ENCODE measurements around the gene PIK3R1. TPM values are rescaled to one million over a fixed set of nuclear protein-coding genes. Genes with fewer than 3 reads are reported as not detected.
A peak's percentile ranks its signal among the peaks of the same experiment; 100 is the strongest.

The PIK3R1 gene
- polyA plus RNA-seq, 1 donor (not counting 4 experiments of a cell fraction or from before 2014, with no cell fraction given): 16.7 TPM

DNA sequence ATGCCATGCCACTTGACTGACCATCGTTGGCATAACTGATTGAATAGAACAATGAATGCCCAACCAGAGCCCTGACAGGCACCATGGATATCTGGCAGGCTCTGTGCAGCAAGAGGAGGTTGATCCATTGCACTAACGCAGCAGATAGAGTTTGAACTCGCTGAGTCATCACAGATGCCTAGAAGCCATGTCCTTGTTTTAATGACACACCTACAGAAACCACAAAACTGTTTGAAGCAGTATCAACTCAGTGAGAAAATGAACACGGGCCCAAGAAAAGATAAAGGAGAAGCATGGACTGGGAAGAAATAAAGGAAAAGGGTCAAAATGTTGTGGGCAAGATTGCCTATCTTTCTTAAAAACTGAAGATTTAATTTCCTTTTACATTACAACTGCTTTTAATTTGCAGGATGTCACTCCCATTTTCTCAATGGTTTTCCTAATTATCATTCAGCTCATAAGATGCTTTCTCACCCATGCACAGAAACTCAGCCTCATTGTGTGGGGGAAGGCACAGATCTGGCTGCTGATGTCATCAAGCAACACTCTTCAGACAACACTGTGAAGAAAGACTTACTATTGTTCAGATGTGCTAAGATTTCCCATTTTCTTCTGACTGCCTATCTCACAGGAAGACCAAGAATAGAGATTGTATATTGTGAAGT, 129.0 kb downstream of the PIK3R1 start:
- no peak for DNase-seq (ENCODE audit: low read depth, low spot score)
- H3K9ac ChIP-seq (ENCODE audit: control insufficient read depth, extremely low read depth, insufficient read depth, low read length): peak overlapping the region; percentile 57

DNA sequence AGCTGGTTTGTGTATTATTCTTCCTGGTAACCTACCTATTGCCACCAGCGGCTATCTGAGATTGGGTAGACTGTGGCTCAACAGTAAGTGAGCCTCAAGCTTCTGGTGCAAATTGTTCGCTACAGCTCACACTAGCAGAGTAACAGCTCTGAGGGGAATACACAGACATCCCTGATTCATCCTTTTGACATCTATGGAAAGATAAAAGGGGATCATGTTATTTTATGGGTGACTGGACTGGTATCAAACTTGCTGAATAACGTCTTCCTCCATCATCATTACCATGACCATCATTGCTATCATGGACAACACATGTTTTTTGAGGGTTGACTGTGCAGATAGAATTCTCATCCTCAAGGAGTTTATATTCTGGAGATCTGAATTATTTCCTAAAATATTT, 129.6 kb downstream of the PIK3R1 start:
- peak overlapping the region; percentile 56 for H3K4me2 ChIP-seq (ENCODE audit: control insufficient read depth, extremely low read depth, insufficient read depth, low read depth, low read length)
- H2AFZ ChIP-seq (ENCODE audit: control insufficient read depth, low read length): no peak overlapping the region
- no peak for DNase-seq (ENCODE audit: low read depth, low spot score)
- H3K79me2 ChIP-seq (ENCODE audit: control insufficient read depth, insufficient read depth, low read length): no peaks in the 10 kb centered on the region
- no peak for FAIRE-seq
- no peaks in the 10 kb centered on the region for H3K27me3 ChIP-seq (ENCODE audit: control insufficient read depth, extremely low read depth, insufficient read depth, low read length)
- no peak overlapping the region for H3K4me3 ChIP-seq (ENCODE audit: control insufficient read depth in 2 of 3, extremely low read depth in 1 of 3, insufficient read depth in 2 of 3, low read depth in 1 of 3, low read length in 3 of 3)
- no peaks in the 10 kb centered on the region for H4K20me1 ChIP-seq (ENCODE audit: control insufficient read depth, extremely low read depth, insufficient read depth, low read length)
- H3K36me3 ChIP-seq (ENCODE audit: control insufficient read depth in 2 of 2, extremely low read depth in 1 of 2, insufficient read depth in 2 of 2, low read length in 2 of 2): no peaks in the 10 kb centered on the region
- H3K27ac ChIP-seq (ENCODE audit: control insufficient read depth, insufficient read depth, low read length): peak overlapping the region; percentile 77
- peak overlapping the region; percentile 57 for H3K9ac ChIP-seq (ENCODE audit: control insufficient read depth, extremely low read depth, insufficient read depth, low read length)
- H3K4me1 ChIP-seq (ENCODE audit: control insufficient read depth, extremely low read depth, insufficient read depth, low read length): peaks cover 30% of the 10 kb centered on the region
- TF ChIP-seq EZH2 (IDR thresholded peaks at IDR 0.05; ENCODE audit: low read length): no peak
- TF ChIP-seq, protein P1, sequence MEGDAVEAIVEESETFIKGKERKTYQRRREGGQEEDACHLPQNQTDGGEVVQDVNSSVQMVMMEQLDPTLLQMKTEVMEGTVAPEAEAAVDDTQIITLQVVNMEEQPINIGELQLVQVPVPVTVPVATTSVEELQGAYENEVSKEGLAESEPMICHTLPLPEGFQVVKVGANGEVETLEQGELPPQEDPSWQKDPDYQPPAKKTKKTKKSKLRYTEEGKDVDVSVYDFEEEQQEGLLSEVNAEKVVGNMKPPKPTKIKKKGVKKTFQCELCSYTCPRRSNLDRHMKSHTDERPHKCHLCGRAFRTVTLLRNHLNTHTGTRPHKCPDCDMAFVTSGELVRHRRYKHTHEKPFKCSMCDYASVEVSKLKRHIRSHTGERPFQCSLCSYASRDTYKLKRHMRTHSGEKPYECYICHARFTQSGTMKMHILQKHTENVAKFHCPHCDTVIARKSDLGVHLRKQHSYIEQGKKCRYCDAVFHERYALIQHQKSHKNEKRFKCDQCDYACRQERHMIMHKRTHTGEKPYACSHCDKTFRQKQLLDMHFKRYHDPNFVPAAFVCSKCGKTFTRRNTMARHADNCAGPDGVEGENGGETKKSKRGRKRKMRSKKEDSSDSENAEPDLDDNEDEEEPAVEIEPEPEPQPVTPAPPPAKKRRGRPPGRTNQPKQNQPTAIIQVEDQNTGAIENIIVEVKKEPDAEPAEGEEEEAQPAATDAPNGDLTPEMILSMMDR (optimal IDR thresholded peaks at IDR 0.05 in 1 of 3, IDR thresholded peaks at IDR 0.05 in 1 of 3, conservative IDR thresholded peaks at IDR 0.05 in 1 of 3; ENCODE audit: extremely low read depth in 1 of 3, insufficient read depth in 2 of 3, low read length in 3 of 3): no peak
- no peaks in the 10 kb centered on the region for H3K9me3 ChIP-seq (ENCODE audit: control insufficient read depth, low read depth, low read length)
- dilution Hi-C loops (cut with MboI; ENCODE audit: extremely low pct_ligation_motif_present, low sequenced_read_pairs): no loop called here
- H3K9me1 ChIP-seq (ENCODE audit: control insufficient read depth, extremely low read depth, insufficient read depth, low read length): no peaks in the 10 kb centered on the region

More for the DNA sequence above, 129.0 kb downstream of the PIK3R1 start:
- Histone ChIP-seq H3K9me1 (ENCODE audit: control insufficient read depth, extremely low read depth, insufficient read depth, low read length) (no peaks in the 10 kb centered on the region), H3K36me3 (ENCODE audit: control insufficient read depth in 2 of 2, extremely low read depth in 1 of 2, insufficient read depth in 2 of 2, low read length in 2 of 2) (no peaks in the 10 kb centered on the region), H3K27ac (ENCODE audit: control insufficient read depth, insufficient read depth, low read length) (peak overlapping the region; percentile 77), H4K20me1 (ENCODE audit: control insufficient read depth, extremely low read depth, insufficient read depth, low read length) (no peaks in the 10 kb centered on the region), H3K4me2 (ENCODE audit: control insufficient read depth, extremely low read depth, insufficient read depth, low read depth, low read length) (peak overlapping the region; percentile 56), H2AFZ (ENCODE audit: control insufficient read depth, low read length) (no peak overlapping the region), H3K4me3 (ENCODE audit: control insufficient read depth in 2 of 3, extremely low read depth in 1 of 3, insufficient read depth in 2 of 3, low read depth in 1 of 3, low read length in 3 of 3) (no peak overlapping the region), H3K9me3 (ENCODE audit: control insufficient read depth, low read depth, low read length) (no peaks in the 10 kb centered on the region), H3K4me1 (ENCODE audit: control insufficient read depth, extremely low read depth, insufficient read depth, low read length) (peaks cover 30% of the 10 kb centered on the region), H3K27me3 (ENCODE audit: control insufficient read depth, extremely low read depth, insufficient read depth, low read length) (no peaks in the 10 kb centered on the region), H3K79me2 (ENCODE audit: control insufficient read depth, insufficient read depth, low read length) (no peaks in the 10 kb centered on the region)
- dilution Hi-C loops (cut with MboI; ENCODE audit: extremely low pct_ligation_motif_present, low sequenced_read_pairs): no loop called here
- TF ChIP-seq, protein P1 (optimal IDR thresholded peaks at IDR 0.05 in 1 of 3, IDR thresholded peaks at IDR 0.05 in 1 of 3, conservative IDR thresholded peaks at IDR 0.05 in 1 of 3; ENCODE audit: extremely low read depth in 1 of 3, insufficient read depth in 2 of 3, low read length in 3 of 3): no peak
- no peak for TF ChIP-seq EZH2 (IDR thresholded peaks at IDR 0.05; ENCODE audit: low read length)
- FAIRE-seq: peak; percentile 99

Data from keratinocyte (primary cell).